HEK293 (cell line): Measurements from ENCODE around the gene MED13L.

Source experiments
- BCL6B ChIP-seq: fragments of 450-650 bp; formaldehyde crosslinking; IDR thresholded peaks from 2 replicates; pipeline ENCODE4 v1.5.1; 2017; ENCODE audit warnings: missing biosample characterization, missing genetic modification characterization
- GLI2 ChIP-seq: fragments of 450-650 bp; formaldehyde crosslinking; IDR thresholded peaks from 2 replicates; pipeline ENCODE4; 2017; ENCODE audit warnings: missing biosample characterization, missing genetic modification characterization, low read depth, borderline replicate concordance
- HIC1 ChIP-seq: fragments of 450-650 bp; formaldehyde crosslinking; IDR thresholded peaks from 2 replicates; pipeline ENCODE4 v1.5.1; 2016; ENCODE audit warnings: missing biosample characterization, missing genetic modification characterization
- HOXC10 ChIP-seq: sonication (generic); formaldehyde crosslinking; IDR thresholded peaks from 2 replicates; pipeline ENCODE4 v1.8.1; 2023; ENCODE audit warnings: mild to moderate bottlenecking, missing genetic modification reagents
- MYNN ChIP-seq: fragments of 450-650 bp; formaldehyde crosslinking; IDR thresholded peaks from 2 replicates; pipeline ENCODE4 v1.5.1; 2016; ENCODE audit warnings: missing biosample characterization, missing genetic modification characterization, borderline replicate concordance
- OVOL3 ChIP-seq: fragments of 450-650 bp; formaldehyde crosslinking; IDR thresholded peaks from 2 replicates; pipeline ENCODE4 v1.5.1; 2016; ENCODE audit warnings: missing biosample characterization, missing genetic modification characterization
- PRDM1 ChIP-seq: fragments of 450-650 bp; formaldehyde crosslinking; IDR thresholded peaks from 2 replicates; pipeline ENCODE4; 2016; ENCODE audit warnings: missing biosample characterization, missing genetic modification characterization
- PRDM6 ChIP-seq: fragments of 450-650 bp; formaldehyde crosslinking; IDR thresholded peaks from 2 replicates; pipeline ENCODE4 v1.5.1; 2017; ENCODE audit warnings: missing biosample characterization, missing genetic modification characterization
- RBAK ChIP-seq: fragments of 450-650 bp; formaldehyde crosslinking; IDR thresholded peaks from 2 replicates; pipeline ENCODE4 v1.5.1; 2016; ENCODE audit warnings: missing biosample characterization, missing genetic modification characterization
- SCRT2 ChIP-seq: fragments of 450-650 bp; formaldehyde crosslinking; IDR thresholded peaks from 2 replicates; pipeline ENCODE4 v1.5.1; 2016; ENCODE audit warnings: missing biosample characterization, missing genetic modification characterization
- SETDB1 ChIP-seq: IDR thresholded peaks from one replicate; pipeline ENCODE4 v1.6.1; 2017; ENCODE audit warnings: mild to moderate bottlenecking, low read length, moderate library complexity, mixed read lengths; ENCODE audit not compliant: insufficient read length
- ZBTB17 ChIP-seq: fragments of 450-650 bp; formaldehyde crosslinking; IDR thresholded peaks from 2 replicates; pipeline ENCODE4 v1.5.1; 2016; ENCODE audit warnings: missing biosample characterization, missing genetic modification characterization
- ZBTB7A ChIP-seq: fragments of 450-650 bp; formaldehyde crosslinking; IDR thresholded peaks from 2 replicates; pipeline ENCODE4 v1.5.1; 2016; ENCODE audit warnings: low read depth, missing biosample characterization, missing genetic modification characterization
- ZEB2 ChIP-seq: fragments of 450-650 bp; formaldehyde crosslinking; IDR thresholded peaks from 2 replicates; pipeline ENCODE4 v1.5.1; 2016; ENCODE audit warnings: missing biosample characterization, missing genetic modification characterization
- ZFP37 ChIP-seq: fragments of 450-650 bp; formaldehyde crosslinking; IDR thresholded peaks from 2 replicates; pipeline ENCODE4 v1.5.1; 2016; ENCODE audit warnings: missing biosample characterization, missing genetic modification characterization
- ZNF140 ChIP-seq: fragments of 450-650 bp; formaldehyde crosslinking; IDR thresholded peaks from 2 replicates; pipeline ENCODE4 v1.5.1; 2016; ENCODE audit warnings: missing biosample characterization, missing genetic modification characterization
- ZNF146 ChIP-seq: fragments of 450-650 bp; formaldehyde crosslinking; IDR thresholded peaks from 2 replicates; pipeline ENCODE4 v1.5.1; 2016; ENCODE audit warnings: missing biosample characterization, missing genetic modification characterization
- ZNF157 ChIP-seq: fragments of 450-650 bp; formaldehyde crosslinking; IDR thresholded peaks from 2 replicates; pipeline ENCODE4 v1.5.1; 2016; ENCODE audit warnings: missing biosample characterization, missing genetic modification characterization
- ZNF175 ChIP-seq: fragments of 450-650 bp; formaldehyde crosslinking; IDR thresholded peaks from 2 replicates; pipeline ENCODE4 v1.5.1; 2016; ENCODE audit warnings: missing biosample characterization, missing genetic modification characterization
- ZNF211 ChIP-seq: fragments of 450-650 bp; formaldehyde crosslinking; IDR thresholded peaks from 2 replicates; pipeline ENCODE4 v1.5.1; 2016; ENCODE audit warnings: low read depth, missing biosample characterization, missing genetic modification characterization
- ZNF223 ChIP-seq: fragments of 450-650 bp; formaldehyde crosslinking; IDR thresholded peaks from 2 replicates; pipeline ENCODE4 v1.5.1; 2016; ENCODE audit warnings: missing biosample characterization, missing genetic modification characterization
- ZNF239 ChIP-seq: fragments of 450-650 bp; formaldehyde crosslinking; IDR thresholded peaks from 2 replicates; pipeline ENCODE4 v1.5.1; 2016; ENCODE audit warnings: missing biosample characterization, missing genetic modification characterization
- ZNF24 ChIP-seq: fragments of 450-650 bp; formaldehyde crosslinking; IDR thresholded peaks from 2 replicates; pipeline ENCODE4 v1.5.1; 2016; ENCODE audit warnings: missing biosample characterization, missing genetic modification characterization
- ZNF266 ChIP-seq: fragments of 450-650 bp; formaldehyde crosslinking; IDR thresholded peaks from 2 replicates; pipeline ENCODE4 v1.5.1; 2016; ENCODE audit warnings: missing biosample characterization, missing genetic modification characterization, low read depth
- ZNF280D ChIP-seq: fragments of 450-650 bp; formaldehyde crosslinking; IDR thresholded peaks from 2 replicates; pipeline ENCODE4 v1.5.1; 2016; ENCODE audit warnings: missing biosample characterization, missing genetic modification characterization
- ZNF302 ChIP-seq: fragments of 450-650 bp; formaldehyde crosslinking; IDR thresholded peaks from 2 replicates; pipeline ENCODE4 v1.5.1; 2016; ENCODE audit warnings: missing biosample characterization, missing genetic modification characterization, low read depth
- ZNF426 ChIP-seq: fragments of 450-650 bp; formaldehyde crosslinking; IDR thresholded peaks from 2 replicates; pipeline ENCODE4 v1.5.1; 2017; ENCODE audit warnings: missing biosample characterization, missing genetic modification characterization, mild to moderate bottlenecking, inconsistent platforms, moderate library complexity
- ZNF548 ChIP-seq: fragments of 450-650 bp; formaldehyde crosslinking; IDR thresholded peaks from 2 replicates; pipeline ENCODE4 v1.5.1; 2016; ENCODE audit warnings: missing biosample characterization, missing genetic modification characterization
- ZNF596 ChIP-seq: fragments of 450-650 bp; IDR thresholded peaks from 2 replicates; pipeline ENCODE4 v1.5.0; 2018; ENCODE audit warnings: missing biosample characterization, mild to moderate bottlenecking, missing genetic modification characterization, moderate library complexity
- ZNF660 ChIP-seq: fragments of 450-650 bp; IDR thresholded peaks from 2 replicates; pipeline ENCODE4 v1.5.1; 2018; ENCODE audit warnings: missing biosample characterization, mild to moderate bottlenecking, missing genetic modification characterization
- ZNF670 ChIP-seq: fragments of 450-650 bp; formaldehyde crosslinking; IDR thresholded peaks from 2 replicates; pipeline ENCODE4 v1.5.1; 2016; ENCODE audit warnings: missing biosample characterization, missing genetic modification characterization, low read depth
- ZSCAN30 ChIP-seq: fragments of 450-650 bp; IDR thresholded peaks from 2 replicates; pipeline ENCODE4 v1.5.1; 2018; ENCODE audit warnings: missing biosample characterization, mild to moderate bottlenecking, missing genetic modification characterization, moderate library complexity

Gene MED13L

GRCh38 chr12:116157845-116158267 is 119.6 kb downstream of the MED13L start (continued):
- no peak for TF ChIP-seq ZNF146
- 0 out of 2 replicates have a peak, but pooled peaks have one; percentile 41 for TF ChIP-seq ZNF24
- no peak for TF ChIP-seq ZNF426 (tag by site-specific recombination)
- no peak for TF ChIP-seq ZNF140 (tag by site-specific recombination)
- TF ChIP-seq ZNF302 (tag by site-specific recombination), result no peak
- no peak for TF ChIP-seq RBAK (tag by site-specific recombination)
- TF ChIP-seq ZBTB7A (tag by site-specific recombination), result no peak
- TF ChIP-seq ZNF266, result no peak
- TF ChIP-seq OVOL3, result no peak
- TF ChIP-seq ZNF596 (tag by site-specific recombination), result no peak
- no peak for TF ChIP-seq ZNF548 (tag by site-specific recombination)
- no peak for TF ChIP-seq BCL6B (tag by site-specific recombination)
- TF ChIP-seq PRDM6 (tag by site-specific recombination), result no peak; the same call in 1 of the 2 replicates
- TF ChIP-seq HOXC10 (CRISPR knock-in tag), result no peak
- peak; percentile 79 for TF ChIP-seq SCRT2 (tag by site-specific recombination)
- no peak for TF ChIP-seq ZNF239 (tag by site-specific recombination)
- peak; percentile 98 for TF ChIP-seq ZBTB17 (tag by site-specific recombination)
- no peak for TF ChIP-seq ZNF280D (tag by site-specific recombination)
- 0 out of 2 replicates have a peak, but pooled peaks have one; percentile 51 for TF ChIP-seq ZFP37 (tag by site-specific recombination)
- 0 out of 2 replicates have a peak, but pooled peaks have one; percentile 40 for TF ChIP-seq ZSCAN30 (tag by site-specific recombination)
- TF ChIP-seq HIC1 (tag by site-specific recombination), result no peak
- no peak for TF ChIP-seq GLI2 (tag by site-specific recombination)
- no peak for TF ChIP-seq MYNN (tag by site-specific recombination)
- no peak for TF ChIP-seq ZNF223 (tag by site-specific recombination)
- TF ChIP-seq PRDM1 (tag by site-specific recombination), result no peak
- TF ChIP-seq ZNF157, result no peak
- TF ChIP-seq ZNF211, result no peak
- no peak for TF ChIP-seq ZNF175 (tag by site-specific recombination)
- no peak for TF ChIP-seq ZNF670 (tag by site-specific recombination)
- peak; percentile 67; the same call in 1 of the 2 replicates for TF ChIP-seq ZEB2 (tag by site-specific recombination)
- TF ChIP-seq ZNF660 (tag by site-specific recombination), result no peak
- no peak for TF ChIP-seq SETDB1
